HG03060 (cell line): ENCODE data around the gene JPH3.
"Not testable (repeated sequence)": the region's sequence is repeated elsewhere in the genome, so short reads cannot be mapped to it uniquely, and the experiment has no call there.

Source experiments
- ATAC-seq: cut with Tn5 transposase; IDR thresholded peaks from one replicate; pipeline ENCODE4 v1.9.1; 2021; ENCODE audit warnings: low read depth, moderate number of reproducible peaks; ENCODE audit not compliant: unreplicated experiment

The JPH3 gene

GRCh38 chr16:87572959-87573358, 29.3 kb upstream of the JPH3 start:
- ATAC-seq, result no peak

- ATAC-seq, result no peak
Observed at GRCh38 chr16:87575027-87575804, 27.1 kb upstream of the JPH3 start.

GRCh38 chr16:87576171-87576570, 26.1 kb upstream of the JPH3 start:
- no peak for ATAC-seq

GRCh38 chr16:87578142-87578930, 24.0 kb upstream of the JPH3 start:
- not testable (repeated sequence) for ATAC-seq

GRCh38 chr16:87579691-87580090, 22.6 kb upstream of the JPH3 start:
- ATAC-seq, result no peak

GRCh38 chr16:87580855-87581261, 21.4 kb upstream of the JPH3 start:
- no peak for ATAC-seq

- no peak for ATAC-seq
Observed at GRCh38 chr16:87581857-87582215, 20.5 kb upstream of the JPH3 start.

- no peak for ATAC-seq
Observed at GRCh38 chr16:87582216-87582965, 19.9 kb upstream of the JPH3 start.

- no peak for ATAC-seq
Observed at GRCh38 chr16:87582966-87583325, 19.4 kb upstream of the JPH3 start.

GRCh38 chr16:87583453-87584131, 18.7 kb upstream of the JPH3 start:
- no peak for ATAC-seq

GRCh38 chr16:87584271-87584670, 18.0 kb upstream of the JPH3 start:
- ATAC-seq, result no peak

GRCh38 chr16:87584975-87585374, 17.3 kb upstream of the JPH3 start:
- ATAC-seq, result no peak

- ATAC-seq, result no peak
Observed at GRCh38 chr16:87585442-87586200, 16.7 kb upstream of the JPH3 start.

- ATAC-seq, result no peak
Observed at GRCh38 chr16:87586201-87586782, 16.0 kb upstream of the JPH3 start.

GRCh38 chr16:87587636-87588035, 14.7 kb upstream of the JPH3 start:
- ATAC-seq, result no peak

- no peak for ATAC-seq
Observed at GRCh38 chr16:87592018-87592712, 10.1 kb upstream of the JPH3 start.

GRCh38 chr16:87593710-87594258, 8.5 kb upstream of the JPH3 start:
- ATAC-seq, result no peak

GRCh38 chr16:87595712-87596111, 6.6 kb upstream of the JPH3 start:
- no peak for ATAC-seq

- ATAC-seq, result no peak
Observed at GRCh38 chr16:87597324-87597830, 4.9 kb upstream of the JPH3 start.
